AG04450 (cell line): ENCODE results near the gene LIPC. TPM values are rescaled to one million over a fixed set of nuclear protein-coding genes. Genes with fewer than 3 reads are reported as not detected.

Source experiments
- CTCF ChIA-PET: fragments of 300-600, 350-600 bp; formaldehyde crosslinking; extraction: SDS; loops from one replicate; lab custom pipeline; 2022; ENCODE audit warnings: antibody characterized with exemption, inconsistent platforms; lab: Charles Lee
- POLR2A ChIA-PET: fragments of 350-600 bp; formaldehyde crosslinking; extraction: SDS; loops from one replicate; lab custom pipeline; 2021; ENCODE audit warnings: antibody characterized with exemption, inconsistent platforms; lab: Yijun Ruan, JAX
- DNase-seq: peaks from one replicate; pipeline ENCODE4 v3.0.0-alpha.2; 2011; ENCODE audit warnings: low read depth, low spot score
- H3K27ac ChIP-seq: one replicate; pipeline ENCODE4 v1.5.1; 2012; ENCODE audit warnings: low read depth, low read length, control low read depth
- H3K27me3 ChIP-seq: one replicate; pipeline ENCODE4 v1.6.0; 2012; ENCODE audit warnings: low read length; ENCODE audit not compliant: control insufficient read depth, insufficient read depth
- H3K4me3 ChIP-seq: 2 replicates; pipeline ENCODE4 v1.5.1; 2011; ENCODE audit warnings: mild to moderate bottlenecking, low read depth, low read length, control low read depth
- H3K9me3 ChIP-seq: 2 replicates; pipeline ENCODE4 v1.5.1; 2012; ENCODE audit warnings: low read length; ENCODE audit not compliant: control insufficient read depth, insufficient read depth
- CTCF ChIP-seq: IDR thresholded peaks from 2 replicates; pipeline ENCODE4 v1.5.1; 2011; ENCODE audit warnings: low read depth, low read length, control low read depth, inconsistent platforms
- polyA plus RNA-seq: library from polyadenylated mRNA; depleted of rRNA; stranded (reverse); fragments of >200 nt; gene quantifications from 2 replicates; pipeline ENCODE4 v1.2.3, GENCODE V29; 2011

LIPC gene
- polyA plus RNA-seq, 1 experiment, result 0.82 TPM

GRCh38 chr15:58387130-58387529 lies 44.7 kb upstream of the LIPC start:
- CTCF ChIA-PET, result interaction anchor here (1.1 kb wide), 1 partner anchor 210 kb away, joined by 3 read pairs; no protein-coding TSS in a partner anchor
- no peak for TF ChIP-seq CTCF
- no peaks in the 10 kb centered on the region for H3K9me3 ChIP-seq
- no peak overlapping the region for H3K4me3 ChIP-seq
- H3K27ac ChIP-seq, result peak overlapping the region; percentile 68
- no peaks in the 10 kb centered on the region for H3K27me3 ChIP-seq
- DNase-seq, result peak; percentile 21
- POLR2A ChIA-PET, result interaction anchor here (0.9 kb wide), 1 partner anchor 83 kb away, joined by 3 read pairs; no protein-coding TSS in a partner anchor

GRCh38 chr15:58388211-58388610 lies 43.6 kb upstream of the LIPC start:
- CTCF ChIA-PET, result no interaction called here
- TF ChIP-seq CTCF, result no peak
- Histone ChIP-seq H3K27me3 (no peaks in the 10 kb centered on the region), H3K27ac (no peak overlapping the region), H3K4me3 (no peak overlapping the region), H3K9me3 (no peaks in the 10 kb centered on the region)
- POLR2A ChIA-PET, result no interaction called here
- DNase-seq, result no peak

- Histone ChIP-seq H3K27me3 (no peaks in the 10 kb centered on the region), H3K4me3 (no peak overlapping the region), H3K27ac (no peak overlapping the region), H3K9me3 (no peaks in the 10 kb centered on the region)
- no peak for TF ChIP-seq CTCF
- no peak for DNase-seq
- ChIA-PET POLR2A (interaction anchor here (0.8 kb wide), 1 partner anchor 79 kb away, joined by 4 read pairs; no protein-coding TSS in a partner anchor), CTCF (no interaction called here)
Observed at GRCh38 chr15:58390118-58390517, 41.7 kb upstream of the LIPC start.

- Histone ChIP-seq H3K9me3 (no peaks in the 10 kb centered on the region), H3K4me3 (no peak overlapping the region), H3K27ac (no peak overlapping the region), H3K27me3 (no peaks in the 10 kb centered on the region)
- no peak for DNase-seq
- CTCF ChIA-PET, result no interaction called here
- POLR2A ChIA-PET, result no interaction called here
- TF ChIP-seq CTCF, result no peak
Observed at GRCh38 chr15:58390655-58391054, 41.1 kb upstream of the LIPC start.

GRCh38 chr15:58391088-58391487 lies 40.7 kb upstream of the LIPC start:
- DNase-seq, result no peak
- no peak for TF ChIP-seq CTCF
- POLR2A ChIA-PET, result no interaction called here

More at GRCh38 chr15:58391088-58391487, 40.7 kb upstream of the LIPC start:
- CTCF ChIA-PET, result no interaction called here
- no peaks in the 10 kb centered on the region for H3K27me3 ChIP-seq
- no peak overlapping the region for H3K4me3 ChIP-seq
- H3K9me3 ChIP-seq, result no peaks in the 10 kb centered on the region
- no peak overlapping the region for H3K27ac ChIP-seq
